K562 (cell line): Measurements from ENCODE around the gene TRIO. TPM values are rescaled to one million over a fixed set of nuclear protein-coding genes. Genes with fewer than 3 reads are reported as not detected.

Experiments
- ATAC-seq: fragments of 200-7000 bp; cut with Tn5 transposase; 3 replicates; pipeline ENCODE4 v1.9.1; 2020; ENCODE audit warnings: moderate library complexity
- BruUV-seq: library from RNA; stranded (reverse); fragments of 400-500 nt; replicated peaks from 2 replicates; lab custom pipeline; 2021; lab: Mats Ljungman, UMichigan
- CTCF ChIA-PET: fragments of 300-600 bp; formaldehyde crosslinking; extraction: SDS; loops from one replicate; lab custom pipeline; 2021; ENCODE audit warnings: low intra/inter-chr PET ratio; lab: Yijun Ruan, JAX
- POLR2A ChIA-PET: fragments of 300-600, 350-650 bp; sonication (Branson Sonifier 250); formaldehyde crosslinking; extraction: SDS; loops from one replicate; lab custom pipeline; 2021; ENCODE audit warnings: antibody characterized with exemption, inconsistent platforms; lab: Yijun Ruan, JAX
- DNase-seq, 4 experiments: peaks; one replicate each; pipeline versions ENCODE4 v3.0.0 to v3.0.0-alpha.2; 2011 to 2018; ENCODE audit warnings: low spot score in 3 of 4, mixed read lengths in 3 of 4; ENCODE audit errors: extremely low read depth in 1 of 4
- FAIRE-seq: peaks from 2 replicates; lab custom pipeline; 2011; peaks lifted over from hg19 to GRCh38; lab: Jason Lieb, UNC
- H2AFZ ChIP-seq: 2 replicates; pipeline ENCODE4 v1.6.0; 2011; ENCODE audit warnings: low read depth, low read length, control low read depth, inconsistent platforms
- H3K27ac ChIP-seq: fragments of 200-600 bp; 3 replicates; pipeline ENCODE4 v1.8.0; 2011; ENCODE audit warnings: low read depth, mild to moderate bottlenecking, control low read depth, inconsistent platforms, low read length, moderate library complexity, mixed read lengths; ENCODE audit errors: extremely low read depth
- H3K27me3 ChIP-seq, 2 experiments: fragments of 300-600 bp in 1 of 2; 2 replicates in 1 of 2; 3 replicates in 1 of 2; pipeline versions ENCODE4 v1.6.0 to v1.8.0; 2011; ENCODE audit warnings: inconsistent platforms in 2 of 2, low read length in 2 of 2, mild to moderate bottlenecking in 1 of 2, mixed read lengths in 1 of 2, moderate library complexity in 1 of 2; ENCODE audit not compliant: control insufficient read depth in 2 of 2, insufficient read depth in 2 of 2
- H3K36me3 ChIP-seq: fragments of 300-600 bp; 3 replicates; pipeline ENCODE4 v1.8.0; 2011; ENCODE audit warnings: mild to moderate bottlenecking, low read length, inconsistent platforms; ENCODE audit not compliant: control insufficient read depth, insufficient read depth
- H3K4me1 ChIP-seq, 2 experiments: fragments of 200-600 bp in 1 of 2; replicated peaks in 1 of 2; 2 replicates in 1 of 2; 3 replicates in 1 of 2; pipeline versions ENCODE4 v1.5.1 to v1.8.0; 2011; ENCODE audit warnings: inconsistent platforms in 2 of 2, low read length in 2 of 2, mild to moderate bottlenecking in 1 of 2, mixed read lengths in 1 of 2, moderate library complexity in 1 of 2; ENCODE audit not compliant: control insufficient read depth in 2 of 2, insufficient read depth in 2 of 2
- H3K4me2 ChIP-seq: 2 replicates; pipeline ENCODE4 v1.6.1; 2011; ENCODE audit warnings: low read length, control low read depth, inconsistent platforms, mixed read lengths; ENCODE audit not compliant: insufficient read depth
- H3K4me3 ChIP-seq: fragments of 200-600 bp; sonication (generic), shearing (Covaris generic); 2 replicates; pipeline ENCODE4 v1.5.1; 2016; ENCODE audit warnings: control low read depth, inconsistent platforms
- H3K79me2 ChIP-seq: fragments of 200-600 bp; 3 replicates; pipeline ENCODE4 v1.8.0; 2011; ENCODE audit warnings: low read length, inconsistent platforms; ENCODE audit not compliant: control insufficient read depth, insufficient read depth
- H3K9ac ChIP-seq, 2 experiments: 2 replicates each; pipeline versions ENCODE4 v1.6.0 to v1.6.1; 2011; ENCODE audit warnings: low read depth in 2 of 2, low read length in 2 of 2, control low read depth in 1 of 2, inconsistent platforms in 1 of 2, mild to moderate bottlenecking in 1 of 2, mixed read lengths in 1 of 2; ENCODE audit not compliant: insufficient read depth in 1 of 2
- H3K9me1 ChIP-seq: one replicate; pipeline ENCODE4 v1.6.0; 2011; ENCODE audit warnings: inconsistent platforms, mild to moderate bottlenecking, low read length, moderate library complexity; ENCODE audit not compliant: control insufficient read depth, insufficient read depth
- H3K9me3 ChIP-seq: replicated peaks from 2 replicates; pipeline ENCODE4 v1.5.1; 2011; ENCODE audit warnings: low read depth, low read length, inconsistent platforms; ENCODE audit not compliant: control insufficient read depth, insufficient read depth
- H4K20me1 ChIP-seq: replicated peaks from 2 replicates; pipeline ENCODE4 v1.6.1; 2011; ENCODE audit warnings: low read length, inconsistent platforms, mixed read lengths; ENCODE audit not compliant: control insufficient read depth, insufficient read depth
- NFE2 ChIP-seq: IDR thresholded peaks from 2 replicates; pipeline ENCODE4 v1.6.1; 2014; ENCODE audit warnings: antibody characterized with exemption, low read depth
- PHB ChIP-seq: fragments of 250-450 bp; sonication (Bioruptor Pico); IDR thresholded peaks from 2 replicates; pipeline ENCODE4 v1.5.0; 2021
- SMAD2 ChIP-seq: fragments of 150-350 bp; IDR thresholded peaks from 2 replicates; pipeline ENCODE4 v1.6.1; 2014; ENCODE audit warnings: low read depth, mild to moderate bottlenecking, low read length
- TEAD2 ChIP-seq: fragments of 450-650 bp; IDR thresholded peaks from 2 replicates; pipeline ENCODE4 v1.6.1; 2016; ENCODE audit warnings: missing genetic modification characterization, control low read depth, missing compliant biosample characterization
- U2AF1 ChIP-seq: fragments of 200-400 bp; formaldehyde crosslinking; optimal IDR thresholded peaks from 2 replicates; pipeline ENCODE3; 2017; ENCODE audit warnings: mild to moderate bottlenecking, low read depth, low read length, moderate library complexity
- ZBTB5 ChIP-seq: fragments of 450-650 bp; IDR thresholded peaks from 2 replicates; pipeline ENCODE4 v1.6.1; 2017; ENCODE audit warnings: antibody characterized with exemption
- ZNF589 ChIP-seq: fragments of 200-800 bp; sonication (Bioruptor generic); IDR thresholded peaks from 2 replicates; pipeline ENCODE4 v1.6.1; 2016; ENCODE audit warnings: low read depth, missing genetic modification characterization, missing compliant biosample characterization
- WGBS: fragments of 100-300 bp; shearing (Covaris generic); methylation state at CpG from one replicate; pipeline ENCODE4 v1.1.6; 2016; ENCODE audit warnings: low coverage, mixed read lengths; ENCODE audit not compliant: insufficient coverage; ENCODE audit errors: missing lambda C conversion rate; 5-methylcytosine and 5-hydroxymethylcytosine counted together
- in situ Hi-C: fragments of 300-500 bp; cut with MboI; formaldehyde crosslinking; loops from 4 replicates; pipeline ENCODE4 v1.15.0; 2018; ENCODE audit warnings: inconsistent platforms, mixed read lengths
- intact Hi-C: fragments of 100-400 bp; cut with micrococcal nuclease; formaldehyde crosslinking; loops from 2 replicates; pipeline ENCODE4 v1.14.2; 2022
- polyA plus RNA-seq, 8 experiments: library from polyadenylated mRNA; depleted of rRNA in 4 of 8; stranded (reverse) in 5 of 8; unstranded in 3 of 8; fragments of >200 nt; fragmentation: Nextera tagmentation in 2 of 8; fragmentation: Illumina TruSeq in 1 of 8; extraction: Ambion mirVana in 2 of 8; extraction: Trizol in 1 of 8; gene quantifications; 2 replicates each; pipeline versions ENCODE4 v1.2.1 to v1.2.3, GENCODE V29; 2011 to 2014; ENCODE audit warnings: inconsistent platforms in 1 of 8, missing spikeins in 1 of 8
- total RNA-seq, 7 experiments: library from RNA; depleted of rRNA in 6 of 7; stranded (reverse); fragments of >200 nt in 6 of 7; fragmentation: Illumina TruSeq in 2 of 7; extraction: Trizol in 2 of 7; gene quantifications; 2 replicates each; pipeline versions ENCODE4 v1.2.1 to v1.2.3, GENCODE V29; 2011 to 2021; ENCODE audit warnings: low replicate concordance in 1 of 7

Gene TRIO
- total and polyA plus RNA-seq, 9 of the 15 experiments (the other 6 are each of a cell fraction or from before 2014, with no cell fraction given), result 0.24 to 5.0 (median 1.1) TPM

- CTCF ChIA-PET, result no interaction called here
Observed at GRCh38 chr5:14156650-14157492, 13.7 kb downstream of the TRIO start.

More at GRCh38 chr5:14156650-14157492, 13.7 kb downstream of the TRIO start:
- FAIRE-seq, result no peak
- no peaks in the 10 kb centered on the region; a peak in 1 of 5 replicates for H3K4me1 ChIP-seq
- in situ Hi-C loops, result no loop called here
- H3K79me2 ChIP-seq, result no peaks in the 10 kb centered on the region
- 1% methylated on average over 7 of the region's 8 CpGs for WGBS
- H2AFZ ChIP-seq, result no peak overlapping the region
- intact Hi-C loops, result no loop called here
- BruUV-seq, result no TSS peak
- H3K36me3 ChIP-seq, result no peaks in the 10 kb centered on the region
- H3K27ac ChIP-seq, result no peak overlapping the region
- no peak overlapping the region for H3K9ac ChIP-seq
- H3K27me3 ChIP-seq, result peaks cover 3 to 27% of the 10 kb centered on the region in 2 experiments; a peak in 4 of 5 replicates
- DNase-seq, result no peak
- no peaks in the 10 kb centered on the region for H3K9me3 ChIP-seq
- POLR2A ChIA-PET, result interaction anchor here (0.7 to 1.4 kb wide), 2 partner anchors 16 to 393 kb away, joined by 3 read pairs; no protein-coding TSS in a partner anchor
- H4K20me1 ChIP-seq, result 0 out of 2 replicates have a peak, but pooled peaks cover 7% of the 10 kb centered on the region
- H3K9me1 ChIP-seq, result no peaks in the 10 kb centered on the region
- H3K4me3 ChIP-seq, result no peak overlapping the region
- H3K4me2 ChIP-seq, result no peak overlapping the region
- TF ChIP-seq SMAD2 (no peak), NFE2 (no peak), U2AF1 (no peak), PHB (CRISPR knock-in tag) (no peak), TEAD2 (tag) (no peak), ZNF589 (CRISPR knock-in tag) (no peak), ZBTB5 (no peak)
- no peak for ATAC-seq
